Breast epithelium (tissue), 4 donors: ENCODE measurements around the gene PUS7. TPM values are rescaled to one million over a fixed set of nuclear protein-coding genes. Genes with fewer than 3 reads are reported as not detected.

Experiments used
- DNase-seq, 2 donors: peaks; one replicate each; pipeline ENCODE4 v3.0.0-alpha.2; 2019; ENCODE audit warnings: low spot score in 2 of 2
- H3K27ac ChIP-seq, 2 donors: fragments of 200-600 bp; sonication (generic) in 1 of 2; one replicate each; pipeline ENCODE4 v1.5.1; 2016 to 2019; ENCODE audit warnings: mild to moderate bottlenecking in 1 of 2
- H3K27me3 ChIP-seq, 2 donors: fragments of 200-600 bp; sonication (generic) in 1 of 2; one replicate each; pipeline versions ENCODE4 v1.5.1 to v1.6.0; 2017 to 2019; ENCODE audit warnings: control low read depth in 1 of 2, mild to moderate bottlenecking in 1 of 2
- H3K36me3 ChIP-seq: fragments of 200-600 bp; one replicate; pipeline ENCODE4 v1.5.1; 2019
- H3K4me1 ChIP-seq, 2 donors: fragments of 200-600 bp; sonication (generic); one replicate each; pipeline ENCODE4 v1.5.1; 2016 to 2019; ENCODE audit warnings: control low read depth in 1 of 2
- H3K4me3 ChIP-seq, 3 donors: fragments of 200-600 bp; sonication (generic); 1 replicate in 2 of 3; 2 replicates in 1 of 3; pipeline ENCODE4 v1.5.1; 2016 to 2019; ENCODE audit warnings: mild to moderate bottlenecking in 3 of 3, moderate library complexity in 2 of 3
- H3K9me3 ChIP-seq, 2 donors: fragments of 200-600 bp; sonication (generic) in 1 of 2; one replicate each; pipeline ENCODE4 v1.5.1; 2016 to 2019; ENCODE audit warnings: control low read depth in 1 of 2
- POLR2A ChIP-seq: fragments of 450-650 bp; IDR thresholded peaks from one replicate; pipeline ENCODE4 v1.6.1; 2016; ENCODE audit warnings: antibody characterized with exemption, mild to moderate bottlenecking, moderate library complexity
- POLR2AphosphoS5 ChIP-seq, 3 donors: sonication (generic); formaldehyde crosslinking; IDR thresholded peaks; one replicate each; pipeline ENCODE4 v1.6.1; 2017; ENCODE audit warnings: antibody characterized with exemption in 3 of 3
- intact Hi-C: fragments of 100-400 bp; cut with DNase I; formaldehyde crosslinking; loops from one replicate; pipeline ENCODE4 v1.15.1; 2023; ENCODE audit warnings: low total_unique reads
- total RNA-seq, 3 donors: library from RNA; depleted of rRNA; stranded (reverse); fragments of >200 nt; gene quantifications; one replicate each; pipeline ENCODE4 v1.1.0, GENCODE V29; 2016
- TF ChIP-seq, protein P1 (sequence below), 3 donors: fragments of 450-650 bp; IDR thresholded peaks; one replicate each; pipeline ENCODE4 v1.5.1; 2016 to 2017; ENCODE audit warnings: antibody characterized with exemption in 3 of 3, mild to moderate bottlenecking in 3 of 3, moderate library complexity in 3 of 3

Gene PUS7
- total RNA-seq, 3 donors from 2014 or later, result 18.9 to 23.6 (median 19.5) TPM

GRCh38 chr7:105478606-105479005 is 43.5 kb downstream of the PUS7 start:
- Histone ChIP-seq H3K9me3 (no peaks in the 10 kb centered on the region), H3K4me1 (no peaks in the 10 kb centered on the region), H3K36me3 (no peaks in the 10 kb centered on the region), H3K4me3 (no peak overlapping the region), H3K27me3 (no peaks in the 10 kb centered on the region), H3K27ac (no peak overlapping the region)
- intact Hi-C loops, result loop anchor here (10.0 kb wide), 1 partner anchor 346 kb away; no protein-coding TSS in a partner anchor
- TF ChIP-seq POLR2A (no peak), POLR2AphosphoS5 (IDR thresholded peaks at IDR 0.05) (no peak)
- TF ChIP-seq, protein P1, sequence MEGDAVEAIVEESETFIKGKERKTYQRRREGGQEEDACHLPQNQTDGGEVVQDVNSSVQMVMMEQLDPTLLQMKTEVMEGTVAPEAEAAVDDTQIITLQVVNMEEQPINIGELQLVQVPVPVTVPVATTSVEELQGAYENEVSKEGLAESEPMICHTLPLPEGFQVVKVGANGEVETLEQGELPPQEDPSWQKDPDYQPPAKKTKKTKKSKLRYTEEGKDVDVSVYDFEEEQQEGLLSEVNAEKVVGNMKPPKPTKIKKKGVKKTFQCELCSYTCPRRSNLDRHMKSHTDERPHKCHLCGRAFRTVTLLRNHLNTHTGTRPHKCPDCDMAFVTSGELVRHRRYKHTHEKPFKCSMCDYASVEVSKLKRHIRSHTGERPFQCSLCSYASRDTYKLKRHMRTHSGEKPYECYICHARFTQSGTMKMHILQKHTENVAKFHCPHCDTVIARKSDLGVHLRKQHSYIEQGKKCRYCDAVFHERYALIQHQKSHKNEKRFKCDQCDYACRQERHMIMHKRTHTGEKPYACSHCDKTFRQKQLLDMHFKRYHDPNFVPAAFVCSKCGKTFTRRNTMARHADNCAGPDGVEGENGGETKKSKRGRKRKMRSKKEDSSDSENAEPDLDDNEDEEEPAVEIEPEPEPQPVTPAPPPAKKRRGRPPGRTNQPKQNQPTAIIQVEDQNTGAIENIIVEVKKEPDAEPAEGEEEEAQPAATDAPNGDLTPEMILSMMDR (IDR thresholded peaks at IDR 0.05), result no peak
- DNase-seq, result no peak

GRCh38 chr7:105477908-105478307 is 44.2 kb downstream of the PUS7 start:
- Histone ChIP-seq H3K36me3 (no peaks in the 10 kb centered on the region), H3K27me3 (no peaks in the 10 kb centered on the region), H3K4me3 (no peak overlapping the region), H3K4me1 (no peaks in the 10 kb centered on the region), H3K27ac (no peak overlapping the region), H3K9me3 (no peaks in the 10 kb centered on the region)
- no peak for DNase-seq
- intact Hi-C loops, result loop anchor here (10.0 kb wide), 1 partner anchor 347 kb away; no protein-coding TSS in a partner anchor
- TF ChIP-seq POLR2AphosphoS5 (IDR thresholded peaks at IDR 0.05), result no peak
- TF ChIP-seq, protein P1 (IDR thresholded peaks at IDR 0.05), result no peak
- TF ChIP-seq POLR2A, result no peak

DNA sequence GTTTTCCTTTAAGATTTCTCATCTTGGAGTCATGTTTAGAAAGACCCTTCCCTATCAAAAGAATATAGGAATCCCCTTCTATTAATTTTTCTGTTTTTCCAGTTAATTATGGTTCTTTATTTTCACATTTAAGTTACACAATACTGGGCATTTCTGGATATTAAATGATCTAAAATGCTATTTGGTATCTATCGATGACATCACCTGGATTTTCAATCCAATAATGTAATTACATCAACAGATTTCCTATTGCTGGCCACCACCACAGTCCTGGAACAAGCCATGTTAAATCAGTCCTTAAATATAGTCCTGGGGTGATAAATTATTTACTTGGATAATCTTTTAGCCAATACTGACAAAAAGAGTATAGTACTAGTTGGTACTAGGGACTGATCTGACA is 48.0 kb downstream of the PUS7 start:
- intact Hi-C loops, result loop anchor here (10.0 kb wide), 1 partner anchor 351 kb away; no protein-coding TSS in a partner anchor
- Histone ChIP-seq H3K4me3 (no peak overlapping the region), H3K4me1 (no peaks in the 10 kb centered on the region), H3K9me3 (no peaks in the 10 kb centered on the region), H3K36me3 (no peaks in the 10 kb centered on the region), H3K27me3 (no peaks in the 10 kb centered on the region), H3K27ac (no peak overlapping the region)
- TF ChIP-seq, protein P1 (IDR thresholded peaks at IDR 0.05), result no peak
- no peak for DNase-seq

DNA sequence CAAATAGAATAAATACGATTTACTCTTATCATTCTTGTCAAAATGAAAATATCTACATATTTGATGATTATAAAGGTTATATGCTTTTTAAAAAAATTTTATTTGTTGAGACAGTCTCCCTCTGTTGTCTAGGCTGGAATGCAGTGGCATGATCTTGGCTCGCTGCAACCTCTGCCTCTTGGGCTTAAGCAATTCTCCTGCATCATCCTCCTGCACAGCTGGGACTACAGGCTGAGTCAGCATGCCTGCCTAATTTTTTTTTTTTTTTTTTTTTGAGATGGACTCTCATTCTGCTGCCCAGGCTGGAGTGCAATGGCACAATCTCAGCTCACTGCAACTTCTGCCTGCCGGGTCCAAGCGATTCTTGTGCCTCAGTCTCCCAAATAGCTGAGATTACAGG is 48.9 kb downstream of the PUS7 start:
- no peak overlapping the region for H3K4me3 ChIP-seq
- H3K27ac ChIP-seq, result no peak overlapping the region
- no peaks in the 10 kb centered on the region for H3K4me1 ChIP-seq
- no peak for TF ChIP-seq POLR2A
- TF ChIP-seq, protein P1 (IDR thresholded peaks at IDR 0.05), result no peak
- H3K9me3 ChIP-seq, result no peaks in the 10 kb centered on the region
- H3K27me3 ChIP-seq, result no peaks in the 10 kb centered on the region
- H3K36me3 ChIP-seq, result no peaks in the 10 kb centered on the region
- intact Hi-C loops, result loop anchor here (10.0 kb wide), 1 partner anchor 352 kb away; no protein-coding TSS in a partner anchor
- no peak for DNase-seq

- intact Hi-C loops, result loop anchor here (10.0 kb wide), 1 partner anchor 354 kb away; no protein-coding TSS in a partner anchor
- H3K4me1 ChIP-seq, result no peaks in the 10 kb centered on the region
- DNase-seq, result no peak
Measured at GRCh38 chr7:105470846-105471245, 51.2 kb downstream of the PUS7 start.

More at GRCh38 chr7:105470846-105471245, 51.2 kb downstream of the PUS7 start:
- H3K9me3 ChIP-seq, result no peaks in the 10 kb centered on the region
- no peak overlapping the region for H3K4me3 ChIP-seq
- H3K36me3 ChIP-seq, result no peaks in the 10 kb centered on the region
- TF ChIP-seq, protein P1 (IDR thresholded peaks at IDR 0.05), result no peak
- TF ChIP-seq POLR2AphosphoS5 (IDR thresholded peaks at IDR 0.05) (no peak), POLR2A (no peak)
- H3K27me3 ChIP-seq, result no peaks in the 10 kb centered on the region
- H3K27ac ChIP-seq, result no peak overlapping the region
